Naive B cell (primary cell): ENCODE results near the gene STK10. TPM values are rescaled to one million over a fixed set of nuclear protein-coding genes. Genes with fewer than 3 reads are reported as not detected.

Source experiments
- ATAC-seq, 2 donors: fragments of 150-1000 bp; cut with Tn5 transposase; 2 replicates each; pipeline ENCODE4 v1.10.0; 2021; ENCODE audit warnings: low read depth in 2 of 2, mild to moderate bottlenecking in 2 of 2, moderate library complexity in 2 of 2
- DNase-seq: peaks from one replicate; pipeline ENCODE4 v3.0.0; 2022
- H3K27ac Mint-ChIP-seq, 6 donors: one replicate each; pipeline ENCODE4 v1.8.0; 2020 to 2022; ENCODE audit warnings: mild to moderate bottlenecking in 6 of 6, mixed read lengths in 6 of 6, moderate library complexity in 5 of 6, inconsistent platforms in 2 of 6
- H3K27me3 Mint-ChIP-seq, 3 donors: one replicate each; pipeline ENCODE4 v1.8.0; 2021 to 2022; ENCODE audit warnings: mixed read lengths in 3 of 3, mild to moderate bottlenecking in 1 of 3
- H3K36me3 Mint-ChIP-seq, 2 donors: one replicate each; pipeline ENCODE4 v1.8.0; 2020 to 2022; ENCODE audit warnings: mixed read lengths in 2 of 2, inconsistent platforms in 1 of 2, mild to moderate bottlenecking in 1 of 2
- H3K4me1 Mint-ChIP-seq, 3 donors: one replicate each; pipeline ENCODE4 v1.8.0; 2020 to 2022; ENCODE audit warnings: mixed read lengths in 3 of 3, inconsistent platforms in 1 of 3, mild to moderate bottlenecking in 1 of 3, moderate library complexity in 1 of 3
- H3K4me3 Mint-ChIP-seq, 8 donors: one replicate each; pipeline ENCODE4 v1.8.0; 2020 to 2022; ENCODE audit warnings: mild to moderate bottlenecking in 8 of 8, mixed read lengths in 8 of 8, moderate library complexity in 8 of 8, inconsistent platforms in 2 of 8
- H3K9me3 Mint-ChIP-seq, 7 donors: one replicate each; pipeline ENCODE4 v1.8.0; 2020 to 2022; ENCODE audit warnings: mixed read lengths in 7 of 7, mild to moderate bottlenecking in 5 of 7, inconsistent platforms in 2 of 7, moderate library complexity in 1 of 7
- polyA plus RNA-seq, 6 donors: library from polyadenylated mRNA; unstranded; fragments of 300-500 nt; fragmentation: Illumina TruSeq; gene quantifications; one replicate each; pipeline ENCODE4 v1.2.3, GENCODE V29; 2021; ENCODE audit warnings: low read depth in 6 of 6

Gene STK10
- polyA plus RNA-seq, 6 donors from 2014 or later = 12.2 to 73.3 (median 36.3) TPM

GRCh38 chr5:172104021-172104420 is 84.0 kb downstream of the STK10 start:
- no peak for ATAC-seq
- Mint-ChIP-seq H3K27me3 (no peaks in the 10 kb centered on the region), H3K36me3 (peaks cover 1 to 24% of the 10 kb centered on the region in 2 donors), H3K9me3 (no peaks in the 10 kb centered on the region), H3K27ac (no peak overlapping the region), H3K4me1 (peaks cover 16 to 21% (median 19%) of the 10 kb centered on the region in 3 donors), H3K4me3 (no peak overlapping the region)
- no peak for DNase-seq

GRCh38 chr5:172102913-172103626 is 85.0 kb downstream of the STK10 start:
- H3K9me3 Mint-ChIP-seq = no peaks in the 10 kb centered on the region
- ATAC-seq = no peak

DNA sequence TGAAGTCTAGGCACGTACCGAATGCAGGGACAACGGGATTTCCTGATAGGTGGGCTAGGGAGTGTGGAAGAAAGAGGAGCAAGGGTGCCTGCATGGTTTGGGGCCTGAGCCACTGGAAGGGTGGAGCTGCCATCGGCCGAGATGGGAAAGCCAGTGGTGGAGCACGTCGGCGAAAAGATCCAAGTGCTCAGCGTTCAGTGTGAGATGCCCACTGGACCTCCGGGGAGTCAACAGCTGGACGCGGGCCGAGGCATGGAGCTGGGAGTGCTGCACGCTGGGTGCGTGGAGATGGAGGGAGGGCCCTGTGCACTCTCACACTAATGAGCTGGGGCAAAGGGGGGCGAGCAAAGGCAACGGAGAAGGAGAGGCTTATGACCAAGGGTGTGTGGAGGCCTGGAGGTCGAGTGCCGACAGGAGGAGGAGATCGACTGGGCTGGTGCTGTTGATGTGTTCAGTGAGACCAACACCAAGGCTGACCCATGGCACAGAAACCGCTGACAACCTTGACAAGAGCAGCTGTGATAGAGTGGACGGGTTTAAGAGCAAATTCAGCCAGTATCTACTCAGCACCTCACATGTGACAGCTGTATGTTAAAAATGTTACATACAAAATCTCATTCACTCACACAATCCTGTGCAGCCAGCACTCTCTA is 85.7 kb downstream of the STK10 start:
- ATAC-seq = no peak
- Mint-ChIP-seq H3K4me3 (no peak overlapping the region), H3K4me1 (peaks cover 15 to 33% (median 24%) of the 10 kb centered on the region in 3 donors), H3K27me3 (no peaks in the 10 kb centered on the region), H3K9me3 (no peaks in the 10 kb centered on the region), H3K27ac (peak overlapping the region in 1 of 6 donors; percentile 14), H3K36me3 (peaks cover 12 to 30% of the 10 kb centered on the region in 2 donors)
- no peak for DNase-seq

More at GRCh38 chr5:172102913-172103626, 85.0 kb downstream of the STK10 start:
- Mint-ChIP-seq H3K27me3 (no peaks in the 10 kb centered on the region), H3K4me3 (no peak overlapping the region), H3K27ac (no peak overlapping the region), H3K4me1 (peaks cover 16 to 26% (median 25%) of the 10 kb centered on the region in 3 donors), H3K36me3 (peaks cover 7 to 30% of the 10 kb centered on the region in 2 donors)
- DNase-seq = no peak

DNA sequence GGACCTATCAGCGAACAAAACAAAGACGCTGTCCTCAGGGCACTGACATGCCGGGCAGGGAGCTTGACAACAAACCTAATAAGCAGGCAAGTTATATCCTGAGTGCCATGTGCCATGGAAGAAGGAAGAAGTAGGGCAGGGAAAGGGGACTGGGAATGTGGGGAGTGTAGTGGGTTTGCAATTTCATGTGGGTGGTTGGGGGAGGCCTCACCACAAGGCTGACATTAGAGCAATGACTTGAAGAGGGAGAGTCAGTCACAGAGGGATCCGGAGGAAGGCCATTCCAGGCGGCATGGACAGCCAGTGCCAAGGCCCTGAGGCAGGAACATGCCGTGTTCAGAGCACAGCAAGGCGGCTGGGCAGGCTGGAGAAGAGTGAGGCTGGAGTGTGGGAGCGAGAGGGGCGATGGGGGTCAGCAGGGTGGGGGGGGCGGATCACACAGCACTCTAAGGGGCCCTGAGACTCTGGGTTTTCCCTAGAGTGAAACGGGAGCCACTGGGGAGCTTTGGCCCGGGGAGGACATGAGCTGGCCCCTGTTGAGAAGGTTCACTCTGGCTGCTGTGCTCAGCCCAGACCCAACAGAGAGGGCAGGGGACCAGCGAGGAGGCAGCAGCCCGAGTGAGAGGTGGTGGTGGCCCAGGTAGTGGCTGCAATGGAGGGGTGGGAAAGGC is 86.3 kb downstream of the STK10 start:
- no peak for ATAC-seq
- DNase-seq = no peak
- Mint-ChIP-seq H3K9me3 (no peaks in the 10 kb centered on the region), H3K36me3 (peaks cover 12 to 30% of the 10 kb centered on the region in 2 donors), H3K27ac (peak overlapping the region in 2 of 6 donors; percentile 4 to 88), H3K4me3 (peak overlapping the region in 1 of 8 donors; percentile 36), H3K27me3 (no peaks in the 10 kb centered on the region), H3K4me1 (peaks cover 9 to 28% (median 18%) of the 10 kb centered on the region in 3 donors)

DNA sequence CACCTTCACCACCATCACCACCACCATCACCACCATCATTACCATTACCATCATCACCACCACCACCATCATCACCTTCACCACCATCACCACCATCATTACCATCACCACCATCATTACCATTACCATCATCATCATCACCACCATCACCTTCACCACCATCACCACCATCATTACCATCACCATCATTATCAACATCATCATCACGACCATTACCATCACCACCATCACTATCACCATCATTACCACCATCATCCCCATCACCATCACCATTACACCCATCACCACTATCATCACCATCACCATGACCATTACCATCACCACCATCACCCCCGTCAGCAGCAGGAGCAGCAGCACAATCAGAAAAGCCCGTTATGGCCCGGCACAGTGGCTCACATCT is 89.1 kb downstream of the STK10 start:
- Mint-ChIP-seq H3K36me3 (peaks cover 12 to 23% of the 10 kb centered on the region in 2 donors), H3K27me3 (no peaks in the 10 kb centered on the region), H3K4me3 (no peak overlapping the region), H3K27ac (peak overlapping the region in 2 of 6 donors; percentile 3 to 14), H3K9me3 (no peaks in the 10 kb centered on the region), H3K4me1 (peaks cover 7 to 22% (median 11%) of the 10 kb centered on the region in 3 donors)
- ATAC-seq (no peak), DNase-seq (no peak)

- DNase-seq (no peak), ATAC-seq (no peak)
- peaks cover 7 to 22% (median 11%) of the 10 kb centered on the region in 3 donors for H3K4me1 Mint-ChIP-seq
- H3K4me3 Mint-ChIP-seq = no peak overlapping the region
- peaks cover 12 to 23% of the 10 kb centered on the region in 2 donors for H3K36me3 Mint-ChIP-seq
- H3K27ac Mint-ChIP-seq = peak overlapping the region in 1 of 6 donors; percentile 30
- H3K9me3 Mint-ChIP-seq = no peaks in the 10 kb centered on the region
- no peaks in the 10 kb centered on the region for H3K27me3 Mint-ChIP-seq
Observed at GRCh38 chr5:172098046-172098445, 90.0 kb downstream of the STK10 start.

- Mint-ChIP-seq H3K27ac (peak overlapping the region in 2 of 6 donors; percentile 30 to 69), H3K27me3 (no peaks in the 10 kb centered on the region), H3K9me3 (no peaks in the 10 kb centered on the region)
Observed at GRCh38 chr5:172097356-172097755, 90.7 kb downstream of the STK10 start.

GRCh38 chr5:172096207-172096940 is 91.7 kb downstream of the STK10 start:
- Mint-ChIP-seq H3K9me3 (no peaks in the 10 kb centered on the region), H3K36me3 (peaks cover 10 to 12% of the 10 kb centered on the region in 2 donors), H3K27ac (peak overlapping the region in 2 of 6 donors; percentile 70 to 76), H3K4me1 (peaks cover 0 to 16% (median 6%) of the 10 kb centered on the region in 3 donors), H3K27me3 (no peaks in the 10 kb centered on the region), H3K4me3 (no peak overlapping the region)
- no peak for DNase-seq
- no peak for ATAC-seq

More at GRCh38 chr5:172097356-172097755, 90.7 kb downstream of the STK10 start:
- DNase-seq (no peak), ATAC-seq (no peak)
- peaks cover 5 to 21% (median 10%) of the 10 kb centered on the region in 3 donors for H3K4me1 Mint-ChIP-seq
- H3K4me3 Mint-ChIP-seq = no peak overlapping the region
- H3K36me3 Mint-ChIP-seq = peaks cover 12 to 20% of the 10 kb centered on the region in 2 donors

DNA sequence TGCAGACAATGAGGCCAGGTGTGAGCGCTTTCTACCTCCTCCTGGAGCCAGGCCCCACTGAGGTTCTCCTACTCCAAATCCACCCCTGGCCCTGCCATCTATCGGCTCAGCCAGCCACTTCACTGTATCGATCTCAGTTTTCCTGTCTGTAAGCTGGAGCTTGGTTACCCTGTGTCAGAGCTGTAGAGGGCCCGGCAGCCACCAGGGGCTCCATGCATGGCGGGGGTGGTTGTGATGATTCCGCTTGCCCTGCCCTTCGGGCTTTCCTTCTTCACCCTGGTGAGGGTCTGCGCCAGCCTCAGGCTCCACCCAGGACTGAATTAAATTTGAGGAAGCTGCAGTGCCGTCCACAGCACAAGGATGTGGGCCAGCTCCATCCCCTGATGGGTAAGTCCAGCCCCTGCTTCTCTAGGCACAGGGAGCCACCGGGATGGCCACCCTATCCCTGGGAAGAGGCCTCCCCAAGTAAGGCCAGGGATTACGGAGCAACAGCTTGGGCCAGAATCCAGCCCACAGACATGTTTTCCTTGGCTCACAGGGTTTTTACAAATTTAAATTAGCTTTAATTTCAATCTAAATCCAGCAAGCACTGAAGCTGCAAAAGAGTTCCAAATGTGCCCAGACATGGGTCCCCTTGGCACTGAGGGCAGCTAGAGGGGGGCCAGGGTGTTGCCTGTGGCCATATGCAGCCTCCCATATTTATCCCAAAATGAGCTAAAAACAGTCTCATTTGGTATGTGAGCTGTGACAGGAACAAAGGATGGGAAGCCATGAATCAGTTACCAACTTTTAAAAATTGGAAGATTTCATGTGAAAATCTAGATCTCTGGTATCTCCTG is 92.4 kb downstream of the STK10 start:
- ATAC-seq = no peak
- Mint-ChIP-seq H3K27ac (peak overlapping the region in 1 of 6 donors; percentile 70), H3K36me3 (peaks cover 8 to 12% of the 10 kb centered on the region in 2 donors), H3K4me1 (peaks cover 0 to 16% (median 6%) of the 10 kb centered on the region in 3 donors), H3K9me3 (no peaks in the 10 kb centered on the region), H3K27me3 (no peaks in the 10 kb centered on the region), H3K4me3 (no peak overlapping the region)
- no peak for DNase-seq

GRCh38 chr5:172093965-172094364 is 94.1 kb downstream of the STK10 start:
- H3K27me3 Mint-ChIP-seq = no peaks in the 10 kb centered on the region
- H3K9me3 Mint-ChIP-seq = peaks cover 0 to 4% (median 0%) of the 10 kb centered on the region in 7 donors
- H3K4me3 Mint-ChIP-seq = no peak overlapping the region
- H3K36me3 Mint-ChIP-seq = peaks cover 20 to 24% of the 10 kb centered on the region in 2 donors
- DNase-seq = no peak
- ATAC-seq = no peak
- H3K4me1 Mint-ChIP-seq = peaks cover 0 to 20% (median 10%) of the 10 kb centered on the region in 3 donors
- no peak overlapping the region for H3K27ac Mint-ChIP-seq

DNA sequence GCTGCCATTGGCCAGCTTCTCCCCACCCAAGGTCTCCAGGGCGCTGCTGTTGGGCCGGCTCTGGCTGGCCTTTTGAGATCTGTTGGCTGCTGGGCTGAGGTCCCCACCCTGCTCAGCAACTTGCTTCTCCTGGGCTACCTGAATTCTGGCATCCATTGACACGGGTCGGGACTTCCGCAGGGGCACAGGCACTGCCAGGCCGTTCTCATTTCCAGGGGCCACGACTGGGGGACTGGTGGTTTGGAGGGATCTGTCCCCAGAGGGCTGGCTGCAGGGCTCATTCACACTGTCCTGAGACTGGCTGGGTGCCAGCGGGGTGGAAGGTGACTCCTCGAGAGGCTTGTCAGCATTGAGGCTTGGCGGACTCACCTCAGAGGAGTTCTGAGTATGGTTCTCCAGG is 94.5 kb downstream of the STK10 start:
- Mint-ChIP-seq H3K4me3 (no peak overlapping the region), H3K4me1 (peaks cover 0 to 18% (median 6%) of the 10 kb centered on the region in 3 donors), H3K27me3 (no peaks in the 10 kb centered on the region), H3K36me3 (peaks cover 17 to 24% of the 10 kb centered on the region in 2 donors), H3K9me3 (peaks cover 0 to 4% (median 0%) of the 10 kb centered on the region in 7 donors), H3K27ac (peak overlapping the region in 1 of 6 donors; percentile 56)
- DNase-seq = no peak
- ATAC-seq = no peak
